ENCODE data around the gene PHF2.

DNA sequence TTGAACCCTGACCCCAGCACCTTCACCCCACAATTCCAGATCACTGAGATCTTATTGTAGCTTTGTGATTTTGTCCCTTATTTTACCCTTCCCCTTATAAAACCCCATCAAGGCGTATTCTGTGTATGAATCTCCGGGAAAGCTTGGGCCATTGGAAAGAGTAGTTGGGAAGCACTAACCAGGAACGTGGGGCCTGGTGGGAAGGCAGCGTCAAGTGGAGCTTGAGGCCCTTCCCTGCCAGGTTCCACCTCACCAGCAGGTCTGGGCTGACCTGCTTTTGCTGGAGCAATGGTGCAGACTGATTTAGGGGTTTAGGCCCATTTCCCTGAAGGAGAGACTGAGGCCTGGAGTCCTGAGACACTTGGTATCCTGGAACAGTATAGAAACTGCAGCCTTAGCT is 9.3 kb downstream of the PHF2 start:
- TF ChIP-seq, protein P1, sequence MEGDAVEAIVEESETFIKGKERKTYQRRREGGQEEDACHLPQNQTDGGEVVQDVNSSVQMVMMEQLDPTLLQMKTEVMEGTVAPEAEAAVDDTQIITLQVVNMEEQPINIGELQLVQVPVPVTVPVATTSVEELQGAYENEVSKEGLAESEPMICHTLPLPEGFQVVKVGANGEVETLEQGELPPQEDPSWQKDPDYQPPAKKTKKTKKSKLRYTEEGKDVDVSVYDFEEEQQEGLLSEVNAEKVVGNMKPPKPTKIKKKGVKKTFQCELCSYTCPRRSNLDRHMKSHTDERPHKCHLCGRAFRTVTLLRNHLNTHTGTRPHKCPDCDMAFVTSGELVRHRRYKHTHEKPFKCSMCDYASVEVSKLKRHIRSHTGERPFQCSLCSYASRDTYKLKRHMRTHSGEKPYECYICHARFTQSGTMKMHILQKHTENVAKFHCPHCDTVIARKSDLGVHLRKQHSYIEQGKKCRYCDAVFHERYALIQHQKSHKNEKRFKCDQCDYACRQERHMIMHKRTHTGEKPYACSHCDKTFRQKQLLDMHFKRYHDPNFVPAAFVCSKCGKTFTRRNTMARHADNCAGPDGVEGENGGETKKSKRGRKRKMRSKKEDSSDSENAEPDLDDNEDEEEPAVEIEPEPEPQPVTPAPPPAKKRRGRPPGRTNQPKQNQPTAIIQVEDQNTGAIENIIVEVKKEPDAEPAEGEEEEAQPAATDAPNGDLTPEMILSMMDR (IDR thresholded peaks at IDR 0.05): no peak
- TF ChIP-seq POLR2A (IDR thresholded peaks at IDR 0.05): no peak
- no peak for TF ChIP-seq POLR2AphosphoS5 (IDR thresholded peaks at IDR 0.05)
